ENCODE measurements around the gene AKAP6.

The AKAP6 gene

DNA sequence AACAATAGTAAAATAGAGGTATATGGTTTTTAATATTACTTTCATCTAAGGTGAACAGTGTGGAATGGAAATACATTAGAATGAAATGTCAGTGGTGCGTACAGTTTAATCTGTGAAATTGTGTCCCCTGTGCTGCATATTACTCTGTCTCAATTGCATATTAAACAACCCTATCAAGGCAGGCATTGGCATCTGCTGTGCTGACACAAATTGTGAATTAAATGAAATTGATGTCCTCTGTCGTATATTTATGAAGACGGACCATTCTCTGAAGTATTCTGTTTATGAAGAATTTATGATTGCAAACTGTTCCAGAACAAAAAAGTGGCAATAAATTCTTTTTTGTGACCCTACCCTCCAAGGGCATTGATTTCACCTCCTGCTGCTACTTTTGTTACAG, 405.2 kb downstream of the AKAP6 start:
- TF ChIP-seq, protein P1, sequence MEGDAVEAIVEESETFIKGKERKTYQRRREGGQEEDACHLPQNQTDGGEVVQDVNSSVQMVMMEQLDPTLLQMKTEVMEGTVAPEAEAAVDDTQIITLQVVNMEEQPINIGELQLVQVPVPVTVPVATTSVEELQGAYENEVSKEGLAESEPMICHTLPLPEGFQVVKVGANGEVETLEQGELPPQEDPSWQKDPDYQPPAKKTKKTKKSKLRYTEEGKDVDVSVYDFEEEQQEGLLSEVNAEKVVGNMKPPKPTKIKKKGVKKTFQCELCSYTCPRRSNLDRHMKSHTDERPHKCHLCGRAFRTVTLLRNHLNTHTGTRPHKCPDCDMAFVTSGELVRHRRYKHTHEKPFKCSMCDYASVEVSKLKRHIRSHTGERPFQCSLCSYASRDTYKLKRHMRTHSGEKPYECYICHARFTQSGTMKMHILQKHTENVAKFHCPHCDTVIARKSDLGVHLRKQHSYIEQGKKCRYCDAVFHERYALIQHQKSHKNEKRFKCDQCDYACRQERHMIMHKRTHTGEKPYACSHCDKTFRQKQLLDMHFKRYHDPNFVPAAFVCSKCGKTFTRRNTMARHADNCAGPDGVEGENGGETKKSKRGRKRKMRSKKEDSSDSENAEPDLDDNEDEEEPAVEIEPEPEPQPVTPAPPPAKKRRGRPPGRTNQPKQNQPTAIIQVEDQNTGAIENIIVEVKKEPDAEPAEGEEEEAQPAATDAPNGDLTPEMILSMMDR (IDR thresholded peaks at IDR 0.05; ENCODE audit: borderline replicate concordance, insufficient read depth, low read depth, low read length): no peak
- no peak overlapping the region for H3K4me3 ChIP-seq (ENCODE audit: low read depth, low read length)

DNA sequence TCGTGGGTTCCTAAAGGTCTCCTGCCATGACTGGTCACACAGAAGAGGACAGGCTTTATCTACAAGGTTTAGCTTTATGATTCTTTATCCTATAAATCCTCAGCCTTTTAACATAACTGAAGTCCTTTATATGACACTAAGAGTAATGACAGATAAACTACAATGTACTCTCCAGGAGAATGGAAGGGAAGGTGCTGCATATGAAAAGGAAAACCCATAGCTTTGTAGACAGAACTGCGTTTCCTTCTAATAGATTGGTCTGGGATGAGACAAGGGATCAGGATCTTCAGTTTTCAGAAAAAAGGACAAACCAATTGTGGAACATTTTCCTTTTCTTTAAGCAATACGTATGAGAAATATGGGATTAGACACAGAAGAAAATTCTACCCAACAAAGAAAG, 408.5 kb downstream of the AKAP6 start:
- TF ChIP-seq, protein P1 (IDR thresholded peaks at IDR 0.05; ENCODE audit: borderline replicate concordance, insufficient read depth, low read depth, low read length): no peak
- H3K4me3 ChIP-seq (ENCODE audit: low read depth, low read length): no peak overlapping the region

DNA sequence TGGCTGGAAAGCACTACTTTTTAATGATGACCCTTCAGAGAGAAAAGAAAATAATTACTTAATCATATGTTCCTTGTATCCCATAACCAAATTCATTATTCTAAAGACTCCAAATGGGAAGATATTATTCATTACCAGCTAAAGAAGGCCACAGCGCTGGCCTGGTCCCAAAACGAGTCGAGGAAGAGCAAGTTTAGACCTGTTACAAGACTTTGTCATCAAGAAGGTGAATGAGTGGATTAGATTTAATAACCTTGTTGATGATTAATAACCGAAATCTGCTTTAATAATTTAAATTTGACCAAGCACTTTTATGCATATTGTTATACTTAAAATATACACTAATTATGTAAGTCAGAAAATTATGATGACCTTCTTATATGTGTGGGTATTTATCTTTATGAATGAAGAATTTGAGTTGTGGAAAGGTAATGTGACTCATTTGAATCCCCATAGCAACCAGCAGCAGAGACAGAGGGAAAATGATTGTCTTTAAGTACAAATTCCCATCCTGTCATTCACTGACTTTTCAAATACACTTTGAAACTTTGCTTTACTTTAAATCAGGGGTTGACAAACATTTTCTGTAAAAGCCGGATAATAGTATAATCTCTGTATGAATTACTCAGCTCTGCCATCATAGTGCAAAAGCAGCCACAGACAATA, 409.2 kb downstream of the AKAP6 start:
- TF ChIP-seq, protein P1 (IDR thresholded peaks at IDR 0.05; ENCODE audit: borderline replicate concordance, insufficient read depth, low read depth, low read length): no peak
- H3K4me3 ChIP-seq (ENCODE audit: low read depth, low read length): no peak overlapping the region

DNA sequence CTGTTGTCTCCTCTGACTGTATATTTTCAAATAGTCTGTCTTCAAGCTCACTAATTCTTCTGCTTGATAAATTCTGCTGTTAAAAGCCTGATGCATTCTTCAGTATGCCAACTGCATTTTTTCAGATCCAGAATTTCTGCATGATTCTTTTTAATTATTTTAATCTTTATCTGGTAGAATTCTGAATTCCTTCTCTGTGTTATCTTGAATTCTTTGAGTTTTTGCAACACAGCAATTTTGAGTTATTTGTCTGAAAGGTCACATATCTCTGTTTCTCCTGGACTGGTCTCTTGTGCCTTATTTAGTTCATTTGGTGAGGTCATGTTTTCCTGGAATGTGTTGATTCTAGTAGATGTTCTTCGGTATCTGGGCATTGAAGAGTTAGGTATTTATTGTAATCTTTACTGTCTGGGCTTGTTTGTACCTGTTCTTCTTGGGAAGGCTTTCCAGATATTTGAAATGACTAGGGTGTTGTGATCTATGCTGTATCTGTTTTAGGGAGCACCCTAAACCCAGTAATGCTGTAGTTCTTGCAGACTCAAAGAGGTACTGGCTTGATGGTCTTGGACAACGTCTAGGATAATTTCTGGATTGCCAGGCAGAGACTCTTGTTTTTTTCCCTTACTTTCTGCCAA, 415.8 kb downstream of the AKAP6 start:
- no peak overlapping the region for H3K4me3 ChIP-seq (ENCODE audit: low read depth, low read length)
- TF ChIP-seq, protein P1 (IDR thresholded peaks at IDR 0.05; ENCODE audit: borderline replicate concordance, insufficient read depth, low read depth, low read length): no peak

DNA sequence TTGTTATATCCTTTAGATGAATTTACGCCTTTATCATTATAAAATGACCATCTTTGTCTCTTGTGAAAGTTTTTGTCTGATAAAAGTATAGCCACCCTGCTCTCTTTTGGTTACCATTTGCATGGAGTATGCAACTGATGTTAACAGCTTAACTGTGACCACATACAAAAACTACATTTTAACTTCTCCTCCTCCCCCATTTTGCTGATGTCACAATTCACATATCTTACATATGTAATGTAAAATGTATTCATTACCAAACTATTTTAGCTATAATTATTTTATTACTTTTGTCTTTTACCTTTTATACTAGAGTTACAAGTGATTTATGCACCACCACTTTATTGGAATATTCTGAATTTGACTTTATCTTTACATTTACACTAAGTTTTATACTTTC, 425.1 kb downstream of the AKAP6 start:
- H3K4me3 ChIP-seq (ENCODE audit: low read depth, low read length): no peak overlapping the region
- TF ChIP-seq, protein P1 (IDR thresholded peaks at IDR 0.05; ENCODE audit: borderline replicate concordance, insufficient read depth, low read depth, low read length): no peak

DNA sequence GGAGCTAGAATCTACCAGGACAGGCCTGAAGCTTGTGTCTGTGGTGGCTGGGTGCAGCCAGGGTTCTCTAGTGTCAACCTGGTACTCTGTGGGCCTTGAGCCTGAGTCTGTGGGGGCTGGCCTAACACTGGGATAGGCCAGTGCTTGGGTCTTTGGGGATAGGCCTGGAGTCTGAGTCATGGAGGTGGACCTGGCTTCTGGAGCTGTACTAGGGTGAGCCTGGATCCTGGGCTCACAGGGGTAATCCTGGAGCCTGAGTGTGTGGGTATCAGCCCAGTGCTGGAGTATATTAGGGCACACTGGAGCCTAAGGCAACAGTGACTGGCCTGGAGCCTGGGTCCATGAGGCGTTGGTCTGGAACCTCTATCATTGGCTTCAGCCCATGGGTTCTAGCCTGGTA, 427.1 kb downstream of the AKAP6 start:
- H3K4me3 ChIP-seq (ENCODE audit: low read depth, low read length): no peak overlapping the region

More for the DNA sequence above, 427.1 kb downstream of the AKAP6 start:
- TF ChIP-seq, protein P1 (IDR thresholded peaks at IDR 0.05; ENCODE audit: borderline replicate concordance, insufficient read depth, low read depth, low read length): no peak

Measured in GM12875 (cell line).